Psoas muscle (tissue), 8 donors: ENCODE data around the gene GDNF. TPM values are rescaled to one million over a fixed set of nuclear protein-coding genes. Genes with fewer than 3 reads are reported as not detected.
A peak's percentile ranks its signal among the peaks of the same experiment; 100 is the strongest.

Source experiments
- ATAC-seq, 4 donors: fragments of 200-7000 bp; cut with Tn5 transposase; one replicate each; pipeline ENCODE4 v1.9.1; 2020; ENCODE audit warnings: moderate library complexity in 3 of 4, mild to moderate bottlenecking in 2 of 4
- DNase-seq, 2 donors: peaks; one replicate each; pipeline ENCODE4 v3.0.0-alpha.2; 2020
- H3K27ac ChIP-seq: fragments of 200-600 bp; one replicate; pipeline ENCODE4 v1.8.0; 2022
- H3K27me3 ChIP-seq, 3 donors: fragments of 200-600 bp in 1 of 3; one replicate each; pipeline versions ENCODE4 v1.6.1 to v1.8.0; 2013 to 2022; ENCODE audit warnings: low read length in 2 of 3, mild to moderate bottlenecking in 2 of 3, moderate library complexity in 1 of 3; ENCODE audit not compliant: insufficient read depth in 3 of 3
- H3K36me3 ChIP-seq, 2 donors: fragments of 200-600 bp in 1 of 2; one replicate each; pipeline versions ENCODE4 v1.6.1 to v1.8.0; 2013 to 2022; ENCODE audit warnings: low read depth in 1 of 2, mild to moderate bottlenecking in 1 of 2, moderate library complexity in 1 of 2; ENCODE audit not compliant: insufficient read depth in 1 of 2
- H3K4me1 ChIP-seq: fragments of 200-600 bp; one replicate; pipeline ENCODE4 v1.8.0; 2022
- H3K4me3 ChIP-seq: fragments of 200-600 bp; one replicate; pipeline ENCODE4 v1.8.0; 2022; ENCODE audit warnings: mild to moderate bottlenecking
- H3K9me3 ChIP-seq: fragments of 200-600 bp; one replicate; pipeline ENCODE4 v1.8.0; 2022
- WGBS, 3 donors: extraction: QIAGEN DNeasy Blood & Tissue Kit; methylation state at CpG; one replicate each; pipeline versions ENCODE4 v1.1.6 to v1.1.7; 2013; 5-methylcytosine and 5-hydroxymethylcytosine counted together
- intact Hi-C, 2 donors: fragments of 100-400 bp; cut with DNase I; formaldehyde crosslinking; loops; one replicate each; pipeline versions ENCODE4 v1.11.0 to v1.14.2; 2022
- polyA plus RNA-seq, 3 donors: library from polyadenylated mRNA; stranded (reverse); fragments of 200-250 nt; gene quantifications; one replicate each; pipeline ENCODE4 v1.2.3, GENCODE V29; 2013
- total RNA-seq, 4 donors: library from RNA; stranded (reverse); fragmentation: NEBNext Ultra II Directional in 2 of 4; extraction: Animal tissue kit (Norgen Biotek cat#: 25700) in 2 of 4; gene quantifications; one replicate each; pipeline versions ENCODE4 v1.2.1 to v1.2.4, GENCODE V29; 2021 to 2023
- TF ChIP-seq, protein P1 (sequence below): fragments of 200-600 bp; IDR thresholded peaks from one replicate; pipeline ENCODE4 v1.8.0; 2022; ENCODE audit warnings: antibody characterized with exemption
- donor health status: healthy with polysubstance abuse.
- donor health status: DM: no; HTN: no; CAD: no; lungs with moderate emphysema.
- donor health status: Bipolar disorder and iron deficiency.
- donor health status: healthy.
- donor health status: DM: yes; HTN: yes; CAD: no.
- donor health status: DM: no; HTN: no; CAD: no.
- donor health status: DM: no; HTN: no; CAD: no.
- donor health status: DM: yes; HTN: yes; CAD: no.

Gene GDNF
- total and polyA plus RNA-seq, 7 donors, result 0.43 to 155 (median 14.5) TPM

DNA sequence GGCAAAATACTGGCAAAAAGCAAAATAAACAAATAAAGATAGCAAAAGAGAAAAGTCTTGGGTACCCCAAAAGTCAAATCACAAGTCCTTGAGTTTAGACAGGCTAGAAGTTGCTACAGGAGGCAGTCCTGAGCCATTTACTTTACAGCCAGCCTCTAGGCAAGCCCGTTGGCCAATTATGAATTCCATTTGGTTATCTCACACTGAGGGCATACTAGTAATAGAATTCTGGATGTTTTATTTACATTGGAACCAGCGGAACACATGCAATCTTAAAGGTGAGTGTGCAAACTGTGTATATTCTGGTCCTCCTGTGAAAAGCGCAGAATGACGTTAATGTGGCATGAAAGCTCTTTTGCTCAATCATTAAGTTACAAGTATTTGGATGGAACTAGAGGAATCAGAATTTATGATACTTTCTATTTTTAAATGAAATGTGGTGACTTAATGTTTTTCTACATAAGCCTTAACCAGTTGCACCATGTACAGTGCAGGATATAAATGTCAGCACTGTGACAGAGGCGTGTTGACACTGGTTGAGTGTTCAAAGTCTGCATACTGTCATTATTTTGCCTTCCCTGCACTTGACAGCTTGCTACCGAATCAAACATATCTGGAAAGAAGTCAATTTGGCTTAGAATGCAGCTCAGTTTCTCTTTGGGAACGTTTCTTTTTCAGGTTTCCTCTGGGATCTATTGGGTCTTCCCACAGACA is 7.9 kb downstream of the GDNF start:
- peaks cover 37% of the 10 kb centered on the region for H3K4me1 ChIP-seq
- TF ChIP-seq, protein P1, sequence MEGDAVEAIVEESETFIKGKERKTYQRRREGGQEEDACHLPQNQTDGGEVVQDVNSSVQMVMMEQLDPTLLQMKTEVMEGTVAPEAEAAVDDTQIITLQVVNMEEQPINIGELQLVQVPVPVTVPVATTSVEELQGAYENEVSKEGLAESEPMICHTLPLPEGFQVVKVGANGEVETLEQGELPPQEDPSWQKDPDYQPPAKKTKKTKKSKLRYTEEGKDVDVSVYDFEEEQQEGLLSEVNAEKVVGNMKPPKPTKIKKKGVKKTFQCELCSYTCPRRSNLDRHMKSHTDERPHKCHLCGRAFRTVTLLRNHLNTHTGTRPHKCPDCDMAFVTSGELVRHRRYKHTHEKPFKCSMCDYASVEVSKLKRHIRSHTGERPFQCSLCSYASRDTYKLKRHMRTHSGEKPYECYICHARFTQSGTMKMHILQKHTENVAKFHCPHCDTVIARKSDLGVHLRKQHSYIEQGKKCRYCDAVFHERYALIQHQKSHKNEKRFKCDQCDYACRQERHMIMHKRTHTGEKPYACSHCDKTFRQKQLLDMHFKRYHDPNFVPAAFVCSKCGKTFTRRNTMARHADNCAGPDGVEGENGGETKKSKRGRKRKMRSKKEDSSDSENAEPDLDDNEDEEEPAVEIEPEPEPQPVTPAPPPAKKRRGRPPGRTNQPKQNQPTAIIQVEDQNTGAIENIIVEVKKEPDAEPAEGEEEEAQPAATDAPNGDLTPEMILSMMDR, result no peak
- peak overlapping the region; percentile 92 for H3K27ac ChIP-seq
- no peaks in the 10 kb centered on the region for H3K9me3 ChIP-seq
- H3K4me3 ChIP-seq, result no peak overlapping the region
- intact Hi-C loops, result no loop called here
- H3K27me3 ChIP-seq, result peaks cover 0 to 8% (median 1%) of the 10 kb centered on the region in 3 donors
- ATAC-seq (peak in 2 of 4 donors; percentile 31 to 47), DNase-seq (no peak)
- WGBS, 3 donors, result 52 to 70% (median 54%) methylated on average over 7 of the region's 7 CpGs
- peaks cover 0 to 100% of the 10 kb centered on the region in 2 donors for H3K36me3 ChIP-seq

DNA sequence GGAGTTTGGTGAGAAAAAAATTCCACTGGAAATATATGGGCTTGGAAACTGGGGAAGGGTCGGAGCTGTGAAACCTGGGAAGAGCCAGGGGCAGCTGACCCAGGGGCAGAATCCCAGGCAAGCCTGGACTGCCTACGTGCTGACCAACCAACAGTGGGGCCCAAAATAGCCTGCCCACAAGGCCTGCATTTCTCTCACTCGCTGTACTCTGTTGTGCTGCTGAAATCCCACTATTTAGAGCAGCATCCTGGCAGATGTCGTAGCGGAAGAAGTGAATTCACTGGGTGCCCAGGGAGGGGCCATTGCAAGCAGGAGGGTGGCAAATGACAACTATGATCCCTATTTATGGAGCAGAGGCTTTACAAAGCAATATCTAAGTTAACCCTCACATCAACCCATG is 9.5 kb downstream of the GDNF start:
- ATAC-seq (peak; percentile 59 to 85 (median 62)), DNase-seq (peak in 1 of 2 donors; percentile 61)
- TF ChIP-seq, protein P1, result no peak
- Histone ChIP-seq H3K4me1 (peaks cover 37% of the 10 kb centered on the region), H3K27ac (peak overlapping the region; percentile 92), H3K36me3 (peaks cover 0 to 100% of the 10 kb centered on the region in 2 donors), H3K4me3 (no peak overlapping the region), H3K27me3 (peaks cover 0 to 1% (median 0%) of the 10 kb centered on the region in 3 donors), H3K9me3 (no peaks in the 10 kb centered on the region)
- intact Hi-C loops, result no loop called here
- whole genome bisulfite sequencing, 3 donors, result 38 to 89% (median 40%) methylated on average over 5 of the region's 5 CpGs

DNA sequence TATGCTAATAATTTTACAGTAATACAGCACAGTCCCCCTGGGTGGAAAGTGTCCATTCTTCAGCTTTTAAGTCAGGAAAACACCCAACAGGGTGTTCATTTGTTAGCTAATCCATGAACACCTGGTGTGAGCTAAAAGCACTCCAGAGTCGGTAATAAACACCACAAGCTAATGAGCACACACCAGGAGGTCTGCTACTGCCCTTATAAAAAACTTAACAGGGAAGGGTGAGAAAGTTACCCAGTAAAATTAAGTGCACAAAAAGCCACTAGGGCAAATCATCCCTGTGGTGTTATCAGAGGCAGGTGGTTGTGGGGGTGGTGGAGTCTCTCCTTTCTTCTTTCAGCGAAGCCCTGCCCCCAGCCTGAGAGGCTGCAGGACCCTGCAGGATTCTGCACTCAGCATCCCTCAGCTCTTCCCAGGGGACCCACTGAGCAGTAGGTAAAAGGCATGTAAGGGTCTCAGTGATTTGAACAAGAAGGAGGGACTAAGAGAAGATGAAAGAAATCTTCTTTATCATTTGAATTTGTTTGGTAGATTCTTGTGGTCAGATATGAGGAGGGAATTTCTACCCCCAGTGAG is 14.4 kb downstream of the GDNF start:
- DNase-seq, result no peak
- 46 to 57% (median 49%) methylated on average over 2 of the region's 2 CpGs for WGBS, 3 donors

DNA sequence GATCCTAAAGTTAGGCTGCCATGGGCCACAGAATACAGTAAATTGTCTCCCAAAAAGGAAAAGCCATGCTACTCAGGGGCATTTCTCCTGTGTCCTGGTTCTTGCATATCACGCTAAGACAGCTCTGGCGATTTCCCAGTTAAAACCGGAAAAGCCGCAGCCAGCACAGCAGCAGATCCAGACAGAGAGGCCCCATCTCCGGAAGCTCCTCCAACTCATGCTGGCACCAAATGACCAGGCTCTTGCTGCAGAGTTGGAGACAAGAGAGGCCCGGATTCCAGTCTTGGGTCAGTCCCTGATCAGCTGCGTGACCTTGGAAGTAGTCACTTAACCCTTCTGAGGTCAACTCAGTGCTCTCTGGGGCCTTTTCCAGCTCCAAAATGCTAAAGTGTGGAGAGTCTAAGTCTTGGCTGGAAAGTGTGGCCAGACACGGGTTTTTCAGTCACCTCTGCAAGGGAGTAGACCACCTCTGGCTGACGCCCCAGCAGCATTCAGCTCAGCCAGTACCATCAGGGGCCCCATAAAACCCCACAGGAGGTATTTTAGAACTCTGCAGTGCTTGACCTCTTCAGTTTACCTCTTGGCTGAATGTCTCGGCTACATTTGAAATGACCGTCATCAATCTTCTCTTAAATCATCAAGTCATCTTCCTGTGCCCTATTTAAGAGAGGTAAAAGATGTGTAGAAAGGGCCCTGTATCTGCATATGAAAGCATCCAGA is 16.2 kb downstream of the GDNF start:
- peak in 3 of 4 donors; percentile 23 to 40 (median 31) for ATAC-seq
- TF ChIP-seq, protein P1, result no peak
- no peaks in the 10 kb centered on the region for H3K27me3 ChIP-seq
- no peak for DNase-seq
- WGBS, 3 donors, result 52 to 77% (median 56%) methylated on average over 11 of the region's 11 CpGs
- H3K4me1 ChIP-seq, result peaks cover 17% of the 10 kb centered on the region
- intact Hi-C loops, result no loop called here
- H3K4me3 ChIP-seq, result no peak overlapping the region
- H3K9me3 ChIP-seq, result no peaks in the 10 kb centered on the region
- H3K36me3 ChIP-seq, result peaks cover 0 to 100% of the 10 kb centered on the region in 2 donors
- peak overlapping the region; percentile 66 for H3K27ac ChIP-seq

More for the DNA sequence above, 14.4 kb downstream of the GDNF start:
- TF ChIP-seq, protein P1, result no peak
- no peak for ATAC-seq
- intact Hi-C loops, result no loop called here
- no peaks in the 10 kb centered on the region for H3K27me3 ChIP-seq
- no peak overlapping the region for H3K4me3 ChIP-seq
- peaks cover 23% of the 10 kb centered on the region for H3K4me1 ChIP-seq
- peaks cover 0 to 100% of the 10 kb centered on the region in 2 donors for H3K36me3 ChIP-seq
- H3K9me3 ChIP-seq, result no peaks in the 10 kb centered on the region
- peak overlapping the region; percentile 66 for H3K27ac ChIP-seq
